GM18526 (cell line): ENCODE measurements around the gene FUZ.

ENCODE experiments used
- POLR2A ChIP-seq: IDR thresholded peaks from 3 replicates; pipeline ENCODE4 v1.6.1; 2011; ENCODE audit not compliant: insufficient read length; ENCODE audit errors: extremely low read depth

Gene FUZ

DNA sequence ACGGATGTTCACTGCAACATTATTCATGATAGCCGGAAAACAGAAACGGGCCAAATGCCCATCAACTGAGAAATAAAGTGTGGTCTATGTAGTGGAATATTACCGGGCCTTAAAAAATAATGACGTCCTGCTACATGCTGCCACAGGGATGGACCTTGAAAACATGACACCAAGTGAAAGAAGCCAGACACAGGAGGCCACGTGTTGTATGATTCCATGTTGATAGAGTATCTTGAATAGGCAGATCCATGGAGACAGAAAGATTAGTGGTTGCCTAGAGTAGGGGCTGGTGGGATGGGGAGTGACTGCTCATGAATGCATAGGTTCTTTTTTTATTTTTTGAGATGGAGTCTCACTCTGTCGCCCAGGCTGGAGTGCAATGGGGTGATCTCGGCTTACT is 42.6 kb downstream of the FUZ start:
- TF ChIP-seq POLR2A, result no peak

DNA sequence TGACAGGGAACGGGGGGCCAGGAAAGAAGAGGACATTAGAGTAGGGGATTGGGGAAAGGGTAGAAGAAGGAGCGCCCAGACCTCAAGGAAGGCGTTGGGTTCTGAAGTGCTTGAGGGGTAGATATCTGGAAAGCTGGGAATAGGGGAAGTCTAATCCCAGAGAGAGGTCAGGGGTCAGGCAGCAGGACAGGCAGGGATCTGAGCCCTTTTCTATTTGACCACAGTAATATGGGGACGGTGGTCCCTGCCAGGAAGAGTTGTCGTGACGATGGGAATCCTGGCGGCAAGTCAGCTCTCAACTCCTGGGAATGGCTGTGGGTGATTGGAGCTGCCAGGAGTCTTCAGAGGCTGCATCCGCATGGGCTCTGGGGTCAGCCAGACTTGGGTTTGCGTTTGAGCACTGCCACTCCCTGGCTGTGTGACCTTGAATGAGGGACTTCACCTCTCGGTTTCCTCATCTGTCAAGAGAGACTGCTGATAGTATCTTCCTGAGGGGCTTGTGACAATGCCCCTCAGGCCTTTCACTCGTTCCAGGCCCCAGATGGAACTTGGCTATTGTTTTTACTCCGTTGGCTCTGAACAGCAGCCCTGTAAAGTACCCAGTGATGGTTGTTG is 45.0 kb downstream of the FUZ start:
- no peak for TF ChIP-seq POLR2A

DNA sequence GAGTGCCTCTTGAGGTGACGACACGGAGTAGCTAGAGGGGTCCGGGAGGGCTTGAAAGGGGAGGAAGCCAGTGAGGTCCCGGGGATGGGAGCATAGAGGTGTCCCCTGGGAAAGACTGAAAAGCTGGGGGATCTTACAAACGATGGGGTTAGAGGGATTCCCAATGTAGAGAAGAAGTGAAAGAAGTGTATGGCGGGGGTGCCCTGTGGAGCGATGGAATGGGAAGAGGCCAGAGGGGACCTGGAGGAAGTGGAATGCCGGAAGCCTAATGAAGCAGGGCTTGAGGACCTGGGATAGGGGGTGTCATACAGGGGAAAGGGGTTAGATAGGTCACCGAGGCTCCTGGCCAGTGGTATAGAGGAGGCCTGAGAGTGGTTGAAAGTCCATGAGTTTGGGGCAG is 45.7 kb downstream of the FUZ start:
- TF ChIP-seq POLR2A, result no peak

DNA sequence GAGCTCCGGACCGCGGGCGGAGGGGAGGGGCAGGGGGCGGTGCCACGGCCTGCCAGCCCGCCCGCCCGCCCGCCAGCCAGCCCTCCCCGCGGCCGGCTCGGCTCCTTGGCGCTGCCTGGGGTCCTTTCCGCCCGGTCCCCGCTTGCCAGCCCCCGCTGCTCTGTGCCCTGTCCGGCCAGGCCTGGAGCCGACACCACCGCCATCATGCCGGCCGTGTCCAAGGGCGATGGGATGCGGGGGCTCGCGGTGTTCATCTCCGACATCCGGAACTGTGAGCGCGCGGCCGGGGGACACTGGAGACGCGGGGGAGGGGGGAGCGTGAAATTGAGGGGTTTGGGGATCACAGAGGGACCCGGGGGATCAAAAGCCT is 46.2 kb downstream of the FUZ start, which contains the start of gene AP2A1:
Gene AP2A1 (plus strand): TSS at position 72 of the 370 bp plus-strand sequence. CDS start 133 bp downstream, at position 205.
- TF ChIP-seq POLR2A, result peak; percentile 47

DNA sequence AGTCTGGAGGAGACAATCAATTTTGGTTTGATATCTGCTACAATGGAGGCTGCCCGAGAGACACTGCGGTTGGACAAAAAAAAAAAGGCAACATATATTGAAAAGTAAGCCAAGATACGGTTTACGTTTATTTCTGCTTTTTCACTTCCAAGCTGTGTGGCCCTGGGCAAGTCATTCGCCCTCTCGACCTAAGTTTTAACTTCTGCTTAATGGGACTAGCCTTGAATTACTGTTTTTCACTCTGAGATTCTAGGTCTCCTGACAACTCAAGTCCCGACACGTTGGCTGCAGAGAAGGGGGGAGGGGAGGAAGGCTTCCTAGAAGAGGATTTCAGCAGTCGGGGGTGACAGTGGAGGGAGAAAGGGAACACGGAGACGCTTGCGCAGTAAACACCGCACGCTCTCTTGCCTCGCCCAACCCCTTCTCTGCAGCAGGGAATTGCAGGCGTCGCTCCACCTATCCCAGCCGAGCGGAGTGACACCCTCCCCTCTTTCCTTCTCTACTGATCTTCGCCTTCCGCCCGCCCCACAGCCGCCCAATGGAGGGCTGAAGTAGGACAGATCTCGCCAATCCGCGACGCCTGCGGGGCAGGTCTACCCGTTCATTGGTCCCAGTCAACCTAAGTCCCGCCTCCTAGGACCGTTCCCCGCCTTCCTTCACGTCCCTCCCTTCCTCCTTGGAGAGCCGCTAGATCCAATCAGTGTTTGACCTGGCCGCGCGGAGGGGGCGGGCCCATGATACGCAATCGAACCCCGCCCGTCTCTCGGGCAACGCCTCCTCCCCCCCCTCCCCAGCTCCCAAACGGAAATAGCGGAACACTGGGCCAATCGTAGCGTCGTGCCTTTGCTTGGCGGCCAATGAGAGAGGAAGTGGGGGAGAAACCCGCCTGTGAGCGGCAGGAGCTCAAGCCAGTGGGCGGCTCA is 46.8 kb downstream of the FUZ start:
- peak; percentile 81 for TF ChIP-seq POLR2A

DNA sequence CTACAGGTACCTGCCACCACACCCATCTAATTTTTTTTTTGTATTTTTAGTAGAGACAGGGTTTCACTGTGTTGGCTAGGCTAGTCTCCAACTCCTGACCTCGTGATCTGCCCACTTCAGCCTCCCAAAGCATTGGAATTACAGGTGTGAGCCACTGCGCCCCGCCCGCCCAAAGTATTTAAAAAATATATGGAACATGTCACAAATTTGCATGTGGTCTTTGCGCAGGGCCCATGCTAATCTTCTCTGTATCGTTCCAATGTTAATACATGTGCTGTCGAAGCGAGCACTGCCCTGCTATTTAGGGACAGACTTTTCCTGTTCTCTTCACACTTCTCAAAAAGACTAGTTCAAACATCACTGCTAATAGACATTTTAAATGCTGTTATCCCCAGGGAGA is 48.8 kb downstream of the FUZ start:
- no peak for TF ChIP-seq POLR2A

DNA sequence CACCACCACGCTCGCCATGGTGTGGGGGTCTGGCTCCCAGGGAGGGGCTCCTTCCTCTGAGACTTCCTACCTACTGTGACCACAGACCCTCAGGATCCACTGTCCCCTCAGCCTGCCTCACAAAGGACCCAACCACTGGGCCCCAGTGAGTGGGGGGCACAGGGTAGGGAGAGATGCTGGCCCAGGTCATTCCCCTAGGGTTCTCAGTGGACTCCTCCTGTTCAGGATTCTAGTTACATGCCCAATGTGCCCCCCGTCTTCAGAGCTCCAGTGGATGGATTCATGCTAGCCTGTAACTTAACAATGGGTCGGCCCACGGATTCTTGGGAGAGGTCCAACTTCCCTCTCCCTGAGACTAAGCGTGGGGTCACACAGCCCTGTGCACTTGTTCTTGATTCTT is 49.9 kb downstream of the FUZ start, which contains the start of gene TSKS:
Gene TSKS (minus strand): TSS at position 77 of the 400 bp plus-strand sequence. CDS start 59 bp downstream, at position 18.
- TF ChIP-seq POLR2A, result no peak

DNA sequence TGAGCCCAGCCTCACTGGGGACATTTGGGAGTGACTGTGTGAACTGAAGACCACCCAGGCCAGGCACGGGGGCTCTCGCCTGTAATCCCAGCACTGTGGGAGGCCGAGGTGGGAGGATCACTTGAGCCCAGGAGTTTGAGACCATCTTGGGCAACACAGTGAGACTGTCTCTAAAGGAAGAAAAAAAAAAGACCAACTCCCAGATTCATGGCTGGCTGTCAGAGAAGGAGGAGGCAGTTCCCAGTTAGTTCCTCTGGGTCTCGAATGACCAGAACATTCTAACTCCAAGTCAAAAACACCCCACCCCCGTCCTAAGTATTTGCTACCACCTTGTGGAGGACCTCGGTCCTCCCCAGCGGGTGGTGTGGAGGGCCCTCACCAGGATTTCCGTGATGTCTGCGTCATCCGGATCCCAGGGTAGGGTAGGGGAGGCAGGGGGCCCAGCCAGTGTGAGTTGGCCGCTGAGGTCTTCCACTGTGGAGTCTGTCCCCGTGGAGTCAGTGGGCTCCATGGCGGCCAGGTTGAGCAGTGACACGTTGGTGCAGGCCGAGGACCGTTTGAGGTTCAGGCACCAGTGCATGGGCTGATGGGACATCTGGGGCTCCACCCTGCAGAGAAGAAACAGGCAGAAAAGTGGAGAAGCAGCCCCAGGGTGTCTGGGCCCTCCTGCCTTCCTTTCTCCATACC is 51.3 kb downstream of the FUZ start:
- no peak for TF ChIP-seq POLR2A

DNA sequence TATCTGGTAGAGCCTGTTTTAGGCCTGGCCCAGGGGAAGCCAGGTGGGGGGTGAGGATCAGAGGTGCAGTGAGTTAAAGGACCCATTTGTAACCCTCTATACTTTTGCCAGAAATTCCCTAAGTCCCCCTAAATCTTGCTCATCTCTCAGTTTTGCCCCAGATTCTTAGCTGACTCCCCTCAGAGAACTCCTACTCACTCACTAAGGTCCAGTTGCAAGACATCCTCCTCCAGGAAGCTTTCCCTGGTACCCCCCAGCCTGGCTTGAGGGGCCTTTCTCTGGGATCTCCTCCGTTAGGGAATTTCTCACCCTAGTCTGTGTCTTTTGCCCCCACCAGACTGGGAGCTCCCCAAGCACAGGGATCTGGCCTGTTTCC is 51.9 kb downstream of the FUZ start:
- TF ChIP-seq POLR2A, result no peak

DNA sequence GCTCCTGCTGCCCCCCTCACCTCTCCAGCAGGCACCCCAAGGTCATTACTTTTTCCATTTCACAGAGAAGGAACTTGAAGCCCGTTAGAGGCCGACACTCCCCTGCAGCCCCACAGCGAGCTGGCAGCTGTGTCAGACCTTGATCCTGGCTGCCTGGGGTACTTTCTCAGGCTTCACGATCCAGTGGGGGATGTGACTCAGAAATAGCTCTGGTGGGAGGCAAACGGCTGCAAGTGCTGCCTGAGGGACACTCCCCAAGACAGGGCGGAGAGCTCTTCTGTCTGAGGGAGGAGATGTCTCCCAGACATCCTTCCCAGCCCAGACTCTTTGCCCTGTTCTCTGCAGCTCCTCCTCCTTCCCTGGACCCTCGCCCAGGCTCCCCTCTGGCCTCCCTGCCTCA is 54.8 kb downstream of the FUZ start:
- TF ChIP-seq POLR2A, result no peak
